ENCODE measurements around the gene PDPN. TPM values are rescaled to one million over a fixed set of nuclear protein-coding genes. Genes with fewer than 3 reads are reported as not detected.
"Not testable (repeated sequence)": the region's sequence is repeated elsewhere in the genome, so short reads cannot be mapped to it uniquely, and the experiment has no call there.

Gene PDPN
- total RNA-seq, 1 experiment from 2014 or later: not detected

GRCh38 chr1:13570435-13570834 is 13.2 kb upstream of the PDPN start:
- DNase-seq (ENCODE audit: low read depth); in situ Hi-C loops (cut with HindIII; ENCODE audit: low pct_unique_long_range_greater_than_20kb, low sequenced_read_pairs): not testable (repeated sequence)

DNA sequence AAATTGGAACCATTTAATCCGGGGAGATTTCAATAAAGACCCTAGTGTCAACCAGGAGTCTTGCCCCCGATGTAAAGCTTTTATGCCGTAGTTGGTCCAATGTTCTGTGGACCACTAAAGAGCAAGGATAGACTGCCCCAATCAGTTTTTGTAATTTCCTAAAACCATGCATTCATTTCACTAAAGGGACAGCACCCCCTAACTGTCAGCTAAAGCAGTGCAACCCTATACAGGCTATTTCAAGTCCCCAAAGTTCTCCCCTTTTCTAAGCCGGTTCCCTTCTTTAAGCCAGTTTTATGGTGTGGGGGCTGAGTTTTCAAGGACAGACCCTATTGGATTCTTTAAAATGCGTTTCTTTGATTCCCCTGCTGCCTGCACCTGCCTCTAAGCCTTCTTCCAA is 12.7 kb upstream of the PDPN start:
- DNase-seq (ENCODE audit: low read depth): no peak
- in situ Hi-C loops (cut with HindIII; ENCODE audit: low pct_unique_long_range_greater_than_20kb, low sequenced_read_pairs): no loop called here

DNA sequence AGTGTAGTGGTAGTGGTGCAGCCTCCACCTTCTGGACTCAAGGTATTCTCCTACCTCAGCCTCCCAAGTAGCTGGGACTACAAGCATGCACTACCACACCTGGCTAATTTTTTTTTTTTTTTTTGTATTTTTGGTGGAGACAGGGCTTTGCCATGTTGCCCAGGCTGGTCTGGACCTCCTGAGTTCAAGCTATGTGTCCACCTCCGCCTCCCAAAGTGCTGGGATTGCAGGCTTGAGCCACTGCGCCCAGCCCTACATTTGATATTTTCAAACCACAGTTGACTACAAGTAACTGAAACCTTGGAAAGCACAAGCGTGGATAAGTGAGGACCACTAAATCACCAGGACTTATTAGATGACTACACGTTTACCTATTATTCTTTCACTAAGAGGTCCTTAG is 10.0 kb upstream of the PDPN start:
- in situ Hi-C loops (cut with HindIII; ENCODE audit: low pct_unique_long_range_greater_than_20kb, low sequenced_read_pairs): no loop called here
- DNase-seq (ENCODE audit: low read depth): no peak

DNA sequence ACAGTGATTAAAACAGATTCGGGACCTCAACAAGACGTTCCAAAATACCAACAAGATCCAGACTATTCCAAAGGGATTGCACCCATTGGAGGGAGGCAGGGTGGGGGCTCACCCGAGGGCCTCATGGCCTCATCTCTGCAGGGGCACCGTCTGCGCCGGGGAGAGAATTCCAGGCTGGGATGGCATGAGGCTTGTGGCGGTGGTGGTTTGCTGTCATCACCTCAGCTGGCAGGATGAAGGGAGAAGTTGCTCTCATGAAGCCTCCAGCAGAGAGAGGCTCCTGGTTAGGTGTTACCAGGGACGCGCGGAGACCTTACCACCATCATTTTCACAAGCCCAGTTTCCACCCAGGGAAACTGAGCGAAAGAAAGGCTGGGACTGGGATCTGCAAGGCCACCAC is 6.7 kb upstream of the PDPN start:
- in situ Hi-C loops (cut with HindIII; ENCODE audit: low pct_unique_long_range_greater_than_20kb, low sequenced_read_pairs): no loop called here
- DNase-seq (ENCODE audit: low read depth): no peak

DNA sequence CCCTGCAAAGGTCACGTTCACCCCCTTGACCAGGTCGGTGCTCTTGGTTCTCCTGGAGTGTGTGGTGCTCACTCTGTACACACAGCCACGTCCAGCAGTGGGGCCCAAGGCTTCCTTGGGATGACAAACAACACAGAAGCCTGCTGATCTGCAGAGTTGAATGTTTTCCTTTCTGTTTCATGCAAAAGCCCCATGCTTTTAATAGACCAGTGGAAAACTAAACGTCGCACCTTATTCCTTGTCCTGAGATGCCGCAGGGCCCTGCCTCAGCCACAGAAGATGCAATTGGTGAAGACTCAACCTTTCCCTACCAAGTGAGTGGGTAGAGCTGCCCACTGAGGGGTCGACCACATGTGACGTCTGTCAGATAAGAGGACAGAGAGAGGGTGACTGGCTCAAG is 5.8 kb upstream of the PDPN start:
- DNase-seq (ENCODE audit: low read depth): no peak
- in situ Hi-C loops (cut with HindIII; ENCODE audit: low pct_unique_long_range_greater_than_20kb, low sequenced_read_pairs): no loop called here

- in situ Hi-C loops (cut with HindIII; ENCODE audit: low pct_unique_long_range_greater_than_20kb, low sequenced_read_pairs): no loop called here
- DNase-seq (ENCODE audit: low read depth): no peak
These were observed 2.2 kb upstream of the PDPN start for GRCh38 chr1:13581446-13581845.

DNA sequence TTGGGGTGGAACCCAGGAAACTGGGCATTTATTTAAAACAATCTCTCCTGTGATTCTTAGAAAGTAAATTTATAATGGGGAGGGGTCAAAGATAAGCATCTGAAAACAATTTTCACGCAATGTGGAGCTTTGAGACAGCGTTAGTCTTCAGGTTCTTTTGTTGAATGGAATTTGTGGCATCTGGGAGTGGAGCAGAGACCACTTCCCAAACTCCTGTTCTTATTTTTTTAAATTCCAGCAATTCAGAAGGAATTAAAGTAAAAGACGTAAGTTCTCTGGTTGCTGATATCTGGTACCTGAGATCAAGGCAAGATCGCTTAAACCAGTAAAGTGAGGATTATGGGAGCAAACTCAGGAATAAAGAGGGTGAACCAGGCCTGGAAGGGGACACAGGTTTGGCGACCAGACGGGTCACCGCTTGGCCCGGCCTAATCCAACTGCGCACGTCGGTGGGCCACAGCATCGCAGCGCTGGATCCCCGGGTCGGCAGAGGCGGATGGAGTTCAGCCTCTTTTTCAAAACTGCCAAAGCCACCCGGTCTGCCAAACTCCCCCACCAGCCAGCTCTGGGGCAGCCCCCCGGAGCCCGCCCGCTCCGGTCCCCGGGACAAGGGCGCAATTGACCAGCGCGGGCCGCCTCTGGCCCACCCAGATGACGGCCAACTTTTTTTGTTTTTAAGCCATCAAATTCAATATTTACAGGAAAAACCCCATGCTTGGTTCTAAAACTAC is 754 bp upstream of the PDPN start:
- DNase-seq (ENCODE audit: low read depth): no peak
- in situ Hi-C loops (cut with HindIII; ENCODE audit: low pct_unique_long_range_greater_than_20kb, low sequenced_read_pairs): no loop called here

- in situ Hi-C loops (cut with HindIII; ENCODE audit: low pct_unique_long_range_greater_than_20kb, low sequenced_read_pairs): no loop called here
These were observed 547 bp downstream of the PDPN start for GRCh38 chr1:13583966-13584791.

GRCh38 chr1:13584876-13585611 is 1.4 kb downstream of the PDPN start:
- in situ Hi-C loops (cut with HindIII; ENCODE audit: low pct_unique_long_range_greater_than_20kb, low sequenced_read_pairs): no loop called here
- DNase-seq (ENCODE audit: low read depth): no peak

More at GRCh38 chr1:13583966-13584791, 547 bp downstream of the PDPN start:
- DNase-seq (ENCODE audit: low read depth): no peak

DNA sequence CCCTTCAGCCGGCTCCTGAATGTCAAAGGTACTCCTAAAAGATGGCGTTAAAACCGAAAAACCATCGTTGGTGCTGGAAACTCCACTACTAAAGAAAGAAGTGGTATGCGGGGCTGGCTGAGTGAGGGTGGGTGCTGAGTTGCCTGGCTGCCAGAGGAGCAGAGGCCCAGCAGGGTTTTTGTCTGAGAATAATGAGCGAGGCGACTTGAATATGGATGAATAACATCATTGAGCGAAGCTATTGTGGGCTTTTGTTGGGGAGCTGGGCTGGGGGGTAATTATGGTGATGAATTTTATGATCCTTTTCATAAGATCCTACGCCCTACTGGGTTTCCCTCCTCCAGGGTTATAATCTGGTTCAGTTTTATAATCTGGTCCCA is 2.0 kb downstream of the PDPN start:
- DNase-seq (ENCODE audit: low read depth): no peak
- in situ Hi-C loops (cut with HindIII; ENCODE audit: low pct_unique_long_range_greater_than_20kb, low sequenced_read_pairs): no loop called here

DNA sequence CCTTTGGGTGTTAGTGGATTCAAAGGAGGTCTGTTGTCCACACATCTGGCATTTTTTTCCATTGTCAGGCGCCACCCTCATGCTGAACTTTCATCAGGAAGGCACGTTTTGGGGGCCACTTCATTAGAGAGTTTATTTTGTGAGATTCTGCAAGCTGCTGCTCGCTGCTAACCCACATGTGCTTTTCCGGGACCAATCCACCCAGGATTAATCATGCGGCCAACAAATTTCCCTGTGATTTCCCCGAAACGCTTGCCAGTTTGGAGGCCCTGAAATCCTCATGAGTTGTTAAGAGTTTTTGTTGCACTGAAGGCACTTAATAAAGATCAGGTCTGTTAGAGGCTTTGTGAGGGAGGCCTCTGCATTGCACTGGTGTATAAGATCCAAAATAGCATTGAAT is 2.4 kb downstream of the PDPN start:
- in situ Hi-C loops (cut with HindIII; ENCODE audit: low pct_unique_long_range_greater_than_20kb, low sequenced_read_pairs): no loop called here
- no peak for DNase-seq (ENCODE audit: low read depth)

DNA sequence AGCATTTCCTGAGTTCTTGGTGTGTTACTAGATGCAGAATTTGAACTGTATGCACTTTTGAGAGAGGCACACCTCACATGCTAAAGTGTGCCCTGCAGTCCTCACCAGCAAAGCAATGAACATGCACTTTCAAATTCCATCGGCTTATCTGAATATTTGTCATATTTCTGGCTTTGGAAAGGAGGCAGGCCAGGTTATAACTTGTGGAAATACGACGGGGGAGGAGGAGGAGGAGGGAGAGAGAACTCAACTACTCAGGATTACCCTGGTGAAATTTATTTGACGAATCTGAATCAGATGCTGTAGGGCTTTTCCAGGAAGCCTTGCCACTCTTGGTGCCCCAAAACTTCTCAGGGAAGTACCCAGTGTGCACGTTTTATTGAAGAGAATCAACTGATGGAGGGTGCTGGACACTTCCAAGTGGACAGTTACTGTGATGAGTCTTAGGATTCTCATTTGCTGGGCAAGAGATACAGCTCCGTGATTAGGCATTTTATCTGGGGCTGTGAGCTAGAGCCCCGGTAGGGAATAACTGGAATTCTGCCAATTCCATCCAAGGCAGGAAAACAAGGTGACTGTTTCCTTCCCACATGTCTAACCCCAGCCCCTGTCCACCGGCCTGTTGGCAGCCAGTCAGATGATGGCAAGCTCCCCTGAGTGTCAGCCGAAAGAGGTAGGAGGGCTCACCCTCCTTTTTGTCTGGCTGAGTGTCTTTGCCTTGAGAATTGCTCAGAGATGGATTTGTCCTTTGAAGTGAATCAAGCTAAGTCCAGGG is 3.8 kb downstream of the PDPN start:
- DNase-seq (ENCODE audit: low read depth): no peak

DNA sequence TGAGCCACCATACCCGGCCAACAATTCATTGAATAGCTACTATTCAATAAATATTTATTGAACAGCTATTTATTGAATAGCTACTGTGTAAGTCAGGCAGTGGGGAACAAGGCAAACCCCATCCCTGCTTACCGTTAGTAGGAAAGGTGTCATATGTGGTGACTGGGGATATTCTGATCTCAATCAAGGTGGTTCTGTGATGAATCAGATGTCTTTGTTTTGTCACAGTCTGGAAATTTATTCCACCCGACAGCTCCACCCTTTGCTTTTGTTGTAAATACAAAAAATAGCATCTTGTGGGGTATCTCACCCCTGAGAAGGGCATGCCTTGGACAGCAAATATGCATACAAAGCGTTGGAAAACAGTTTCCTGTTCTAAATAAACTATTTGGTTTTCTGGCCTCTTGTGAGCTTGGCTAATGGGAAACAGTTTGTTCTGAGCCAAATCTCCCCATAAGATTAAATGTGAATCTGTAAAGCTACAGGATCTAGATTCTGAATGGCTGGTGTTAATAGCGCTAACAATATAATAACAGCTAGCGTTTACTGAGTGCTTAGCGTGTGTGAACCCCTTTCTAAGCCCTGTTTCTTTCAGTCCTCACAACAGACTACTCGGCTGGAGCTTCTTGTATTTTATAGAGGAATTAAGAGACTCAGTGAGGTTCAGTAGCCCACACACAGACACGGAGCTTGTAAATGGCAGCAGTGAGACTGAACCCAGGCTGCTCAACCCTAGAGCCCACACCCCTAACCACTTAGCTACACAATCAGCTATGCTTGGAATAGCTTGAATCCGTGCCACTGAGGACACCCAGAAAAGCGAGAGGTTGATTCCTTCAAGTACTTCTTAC is 5.5 kb downstream of the PDPN start:
- in situ Hi-C loops (cut with HindIII; ENCODE audit: low pct_unique_long_range_greater_than_20kb, low sequenced_read_pairs): no loop called here
- no peak for DNase-seq (ENCODE audit: low read depth)

More for the DNA sequence above, 3.8 kb downstream of the PDPN start:
- in situ Hi-C loops (cut with HindIII; ENCODE audit: low pct_unique_long_range_greater_than_20kb, low sequenced_read_pairs): no loop called here

DNA sequence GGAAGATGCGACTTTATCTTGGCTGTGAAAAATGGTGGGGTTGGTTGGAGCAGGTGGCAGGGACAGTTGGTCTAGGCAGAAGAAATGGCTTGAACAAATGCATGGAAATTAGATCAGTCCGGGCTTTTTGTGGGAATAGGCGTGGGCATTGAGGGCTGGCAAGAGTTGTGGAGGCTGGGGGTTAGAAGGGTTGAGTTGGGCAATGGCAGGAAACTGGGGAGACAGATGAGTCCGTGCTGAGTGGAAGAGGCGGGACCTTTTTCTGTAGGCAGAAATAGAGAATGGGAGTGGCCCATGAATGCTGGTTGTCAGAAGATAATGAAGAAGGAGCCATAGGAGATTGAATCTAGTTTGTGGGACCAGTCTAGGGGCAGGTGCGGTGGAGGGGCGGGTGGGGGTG is 6.9 kb downstream of the PDPN start:
- DNase-seq (ENCODE audit: low read depth): no peak
- in situ Hi-C loops (cut with HindIII; ENCODE audit: low pct_unique_long_range_greater_than_20kb, low sequenced_read_pairs): no loop called here

DNA sequence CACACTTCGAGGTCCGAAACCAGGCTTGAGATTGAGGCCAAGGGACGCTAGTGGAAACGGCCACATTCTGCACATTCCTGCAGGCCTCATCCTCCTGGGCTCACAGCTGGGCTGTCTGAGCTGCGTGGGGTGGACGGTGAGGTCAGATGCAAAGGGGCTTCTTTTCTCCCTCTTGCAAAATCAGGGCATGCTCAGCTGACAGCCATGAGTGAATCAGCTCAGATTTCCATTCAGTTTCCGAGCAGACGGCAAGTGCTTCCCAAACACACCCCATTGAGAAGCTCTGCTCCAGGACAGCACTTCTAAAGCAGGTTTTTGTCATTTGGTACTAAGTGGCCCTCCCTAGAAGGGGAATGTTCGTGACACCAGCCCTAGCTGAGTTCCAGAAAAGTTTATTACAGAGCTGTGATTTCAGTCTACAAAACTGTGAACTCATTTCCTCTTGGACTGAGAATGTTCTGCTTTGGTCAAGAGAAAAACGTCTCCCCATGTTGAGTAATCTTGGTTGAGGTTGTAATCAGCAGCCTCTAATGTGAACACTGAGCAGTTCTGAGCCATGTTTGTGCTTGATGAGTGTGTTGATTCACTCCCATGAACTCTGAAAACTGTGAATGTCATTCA is 10.0 kb downstream of the PDPN start:
- no peak for DNase-seq (ENCODE audit: low read depth)
- in situ Hi-C loops (cut with HindIII; ENCODE audit: low pct_unique_long_range_greater_than_20kb, low sequenced_read_pairs): no loop called here

DNA sequence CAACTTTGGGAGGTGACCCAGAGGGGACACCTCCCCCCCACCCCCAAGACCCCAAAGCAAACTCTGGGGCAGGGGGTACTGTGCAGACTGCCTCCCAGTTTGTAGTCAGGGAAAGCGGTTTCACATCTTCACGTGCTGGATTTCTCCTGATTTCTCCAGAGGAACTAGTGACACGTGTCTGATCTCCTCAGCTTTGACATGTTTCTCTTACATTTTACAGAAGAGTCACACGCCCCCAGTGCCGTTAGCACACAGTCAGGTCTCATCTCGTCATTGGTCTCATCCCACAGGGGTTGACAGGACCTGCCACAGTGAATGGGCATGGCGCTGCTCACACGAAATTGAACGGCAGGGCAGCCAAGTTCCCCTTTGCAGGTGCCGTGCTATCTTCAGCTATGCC is 11.8 kb downstream of the PDPN start:
- in situ Hi-C loops (cut with HindIII; ENCODE audit: low pct_unique_long_range_greater_than_20kb, low sequenced_read_pairs): no loop called here
- no peak for DNase-seq (ENCODE audit: low read depth)

GRCh38 chr1:13597166-13597565 is 13.5 kb downstream of the PDPN start:
- DNase-seq (ENCODE audit: low read depth): no peak
- in situ Hi-C loops (cut with HindIII; ENCODE audit: low pct_unique_long_range_greater_than_20kb, low sequenced_read_pairs): no loop called here

All from Caki2 (cell line).